NCI-H1092 treated with DMSO at 0.1 percent for 48 hours (cell line): ENCODE measurements around the gene TBKBP1.
"Not testable (repeated sequence)": the region's sequence is repeated elsewhere in the genome, so short reads cannot be mapped to it uniquely, and the experiment has no call there.

Experiments used
- DNase-seq: peaks from one replicate; lab custom pipeline; 2025; lab: John Stamatoyannopoulos, UW

TBKBP1 gene

DNA sequence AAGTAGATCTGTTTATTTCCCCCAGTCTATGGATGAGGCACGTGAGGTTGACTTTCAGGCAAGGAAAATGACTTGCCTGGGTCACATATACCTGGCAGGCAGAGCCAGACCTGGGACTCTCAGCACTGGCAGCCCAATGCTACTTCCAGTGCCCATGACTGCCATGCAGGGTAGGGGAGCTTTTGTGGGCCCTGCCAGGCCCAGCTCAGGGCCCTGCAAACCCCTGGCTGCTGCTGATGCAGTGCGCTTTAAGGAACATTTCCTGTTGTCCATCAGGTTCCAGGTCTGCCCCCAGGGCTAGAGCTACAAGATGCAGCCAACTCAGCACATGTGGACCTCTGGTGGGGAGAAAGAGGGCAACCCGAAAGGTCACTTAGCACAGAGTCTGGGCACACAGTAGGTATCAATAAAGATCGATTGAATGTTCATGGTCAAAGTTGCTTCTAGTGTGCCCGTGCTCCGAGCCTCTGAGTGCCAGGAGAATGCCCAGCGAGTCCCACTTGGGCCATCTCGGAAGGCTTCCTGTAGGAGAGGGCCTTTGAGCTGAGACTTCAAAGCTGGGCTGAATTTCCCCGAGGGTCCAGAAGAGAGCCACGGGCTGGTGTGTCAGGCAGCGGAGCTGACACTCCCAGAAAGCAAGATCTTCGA lies 38.6 kb downstream of the TBKBP1 start:
- DNase-seq, result no peak

DNA sequence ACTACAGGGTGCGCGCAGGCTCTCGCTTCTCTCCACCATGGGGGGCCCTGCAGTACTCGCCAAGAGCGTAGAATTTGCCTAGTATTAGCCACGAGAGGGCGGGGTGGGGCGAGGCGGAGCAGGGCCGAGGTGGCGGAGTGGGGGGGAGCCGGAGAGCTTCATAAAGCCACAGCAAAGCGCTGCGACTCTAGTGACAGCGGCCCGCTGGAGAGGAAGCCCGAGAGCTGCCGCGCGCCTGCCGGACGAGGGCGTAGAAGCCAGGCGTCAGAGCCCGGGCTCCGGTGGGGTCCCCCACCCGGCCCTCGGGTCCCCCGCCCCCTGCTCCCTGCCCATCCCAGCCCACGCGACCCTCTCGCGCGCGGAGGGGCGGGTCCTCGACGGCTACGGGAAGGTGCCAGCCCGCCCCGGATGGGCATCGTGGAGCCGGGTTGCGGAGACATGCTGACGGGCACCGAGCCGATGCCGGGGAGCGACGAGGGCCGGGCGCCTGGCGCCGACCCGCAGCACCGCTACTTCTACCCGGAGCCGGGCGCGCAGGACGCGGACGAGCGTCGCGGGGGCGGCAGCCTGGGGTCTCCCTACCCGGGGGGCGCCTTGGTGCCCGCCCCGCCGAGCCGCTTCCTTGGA lies 39.2 kb downstream of the TBKBP1 start, which contains the start of gene TBX21:
TSS of gene TBX21 (plus strand) at position 190 of the 627 bp plus-strand sequence. CDS start at position 409, 219 bp downstream.
- peak; percentile 39 for DNase-seq

GRCh38 chr17:47733674-47734410 lies 39.9 kb downstream of the TBKBP1 start:
- DNase-seq, result no peak

DNA sequence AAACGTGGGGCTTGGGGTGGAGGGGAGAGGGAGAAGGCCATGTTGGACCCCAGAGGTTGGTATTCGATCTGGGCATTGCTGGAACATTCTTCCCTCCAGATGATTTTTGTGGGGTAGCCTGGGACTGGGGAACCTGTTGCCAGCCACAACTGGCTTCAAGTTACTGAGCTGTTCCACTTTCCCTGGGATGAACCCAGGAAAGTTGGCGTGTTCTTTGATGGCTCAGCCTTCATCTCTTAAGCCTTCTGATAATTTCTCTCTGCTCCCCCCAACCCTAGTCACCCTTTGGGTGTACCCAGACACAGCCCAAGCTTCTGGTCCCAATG lies 41.1 kb downstream of the TBKBP1 start:
- no peak for DNase-seq

GRCh38 chr17:47735536-47736011 lies 41.6 kb downstream of the TBKBP1 start:
- DNase-seq, result no peak

DNA sequence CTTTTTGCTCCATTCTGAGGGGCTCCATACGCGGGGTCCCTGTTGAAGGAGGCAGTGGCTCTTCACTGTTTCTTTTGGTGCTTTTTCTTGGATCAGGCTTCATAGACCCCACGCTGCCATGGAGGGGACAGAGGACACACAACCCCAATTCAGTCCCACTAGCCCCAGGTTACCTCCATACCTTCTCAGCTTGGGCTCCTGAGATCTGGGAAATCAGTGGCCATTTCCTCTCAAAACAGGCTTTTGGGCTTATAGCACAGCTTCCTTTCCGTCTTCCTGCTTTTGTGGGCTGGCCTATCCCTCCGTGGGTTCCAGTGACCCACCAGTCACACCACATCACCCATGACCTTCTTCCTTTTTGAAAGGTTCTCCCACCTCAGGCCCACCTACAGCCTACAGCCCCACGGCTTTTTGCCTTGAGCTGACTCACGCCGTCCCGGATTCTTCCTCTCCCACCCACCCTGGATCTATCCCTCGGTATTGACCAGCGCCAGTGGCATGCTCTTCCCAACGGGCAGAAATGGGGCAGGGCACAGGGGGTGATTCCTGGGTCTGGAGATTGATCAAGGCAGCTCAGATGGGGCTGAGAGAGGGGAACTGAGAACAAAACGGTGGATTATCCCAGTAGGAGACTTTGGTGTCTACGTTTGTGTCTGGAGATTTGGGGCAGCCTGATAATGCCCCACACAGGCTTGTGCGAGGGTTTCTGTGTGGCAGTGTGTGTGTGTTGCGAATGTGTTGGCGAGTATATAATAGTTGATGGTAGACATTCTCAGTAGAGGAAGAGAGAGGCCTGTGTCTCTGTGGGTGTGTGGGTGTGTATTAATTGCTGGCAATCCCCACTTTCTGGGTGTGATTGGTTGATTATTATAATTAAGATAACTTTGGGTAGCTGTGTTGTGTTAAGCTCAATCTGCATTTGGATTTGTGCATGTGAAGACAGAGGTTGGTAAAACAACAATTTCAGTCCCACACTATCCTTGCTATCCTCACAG lies 42.8 kb downstream of the TBKBP1 start:
- no peak for DNase-seq

GRCh38 chr17:47738178-47738577 lies 44.2 kb downstream of the TBKBP1 start:
- no peak for DNase-seq

DNA sequence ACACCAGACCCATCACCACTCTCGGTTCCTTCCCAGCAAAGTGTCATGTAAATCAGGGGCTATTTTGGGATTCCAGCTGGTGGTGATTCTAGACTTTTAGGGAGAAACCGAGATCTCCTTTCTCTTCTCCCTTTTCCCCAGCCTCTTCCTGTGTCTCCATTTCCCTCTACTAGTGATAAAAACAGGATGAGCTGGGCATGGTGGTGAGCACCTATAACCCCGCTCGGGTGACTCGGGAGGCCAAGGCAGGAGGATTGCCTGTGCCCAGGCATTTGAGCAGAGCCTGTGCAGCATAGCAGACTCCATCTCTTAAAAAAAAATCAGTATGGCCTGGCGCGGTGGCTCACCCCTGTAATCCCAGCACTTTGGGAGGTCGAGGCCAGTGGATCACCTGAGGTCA lies 45.2 kb downstream of the TBKBP1 start:
- DNase-seq, result no peak

DNA sequence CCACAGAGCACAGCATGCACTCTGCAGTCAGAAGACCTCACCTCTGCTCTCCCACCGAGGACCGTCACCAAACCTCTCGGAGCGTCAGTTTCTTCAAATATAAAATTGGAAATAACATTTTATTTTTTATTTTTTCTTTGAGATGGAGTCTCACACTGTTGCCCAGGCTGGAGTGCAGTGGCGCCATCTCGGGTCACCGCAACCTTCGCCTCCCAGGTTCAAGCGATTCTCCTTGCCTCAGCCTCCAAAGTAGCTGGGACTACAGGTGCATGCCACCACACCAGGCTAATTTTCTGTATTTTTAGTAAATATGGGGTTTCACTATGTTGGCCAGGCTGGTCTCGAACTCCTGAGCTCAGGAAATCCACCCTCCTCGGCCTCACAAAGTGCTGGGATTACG lies 46.0 kb downstream of the TBKBP1 start:
- DNase-seq, result not testable (repeated sequence)

DNA sequence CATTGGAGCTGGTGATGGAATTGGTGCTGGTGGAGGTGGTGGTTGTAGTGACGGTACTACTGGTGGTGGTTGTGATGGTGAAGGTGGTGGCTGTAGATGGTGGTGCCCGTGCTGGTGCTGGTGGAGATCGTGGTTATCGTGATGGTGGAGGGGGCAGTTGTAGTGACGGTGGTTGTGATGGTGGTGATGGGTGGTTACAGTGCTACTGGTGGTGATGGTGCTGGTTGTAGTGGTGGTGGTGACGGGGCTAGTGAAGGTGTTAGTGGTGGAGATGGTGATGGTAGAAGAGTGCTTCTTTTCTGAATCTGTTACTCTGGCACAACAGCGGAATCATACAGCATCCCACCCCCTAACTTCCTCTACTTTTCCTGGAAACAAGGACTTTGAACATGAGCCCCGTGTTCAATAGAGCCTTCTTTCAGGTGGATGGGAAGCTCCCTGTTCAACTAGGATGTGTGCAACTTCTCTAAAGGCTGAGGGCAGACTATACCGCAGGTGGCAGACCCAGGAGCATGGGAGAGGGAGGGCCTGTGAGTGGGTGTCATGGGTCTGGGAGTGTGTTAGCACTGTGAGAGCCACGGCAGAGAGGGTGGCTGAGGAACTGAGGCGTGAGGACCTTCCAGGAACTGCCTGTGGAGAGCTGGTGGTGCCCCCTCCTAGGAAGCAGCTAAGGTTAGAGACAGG lies 47.3 kb downstream of the TBKBP1 start:
- no peak for DNase-seq

DNA sequence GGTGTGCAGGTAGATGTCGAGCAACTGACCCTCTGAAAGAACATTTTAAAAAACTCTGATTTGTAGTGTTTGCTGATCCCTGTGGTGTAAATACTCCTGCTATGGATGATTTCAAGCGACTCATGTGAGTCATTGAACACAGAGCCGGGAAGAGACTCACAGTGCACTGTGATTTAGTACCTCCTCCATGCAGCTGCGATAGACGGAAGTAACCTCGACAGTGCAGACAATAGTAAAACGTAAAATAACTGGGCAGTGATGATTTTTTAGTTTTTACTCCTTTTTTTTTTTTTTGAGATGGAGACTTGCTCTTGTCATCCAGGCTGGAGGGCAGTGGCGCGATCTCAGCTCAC lies 47.8 kb downstream of the TBKBP1 start:
- DNase-seq, result no peak

GRCh38 chr17:47742319-47743181 lies 48.6 kb downstream of the TBKBP1 start:
- peak; percentile 35 for DNase-seq

GRCh38 chr17:47744168-47745036 lies 50.4 kb downstream of the TBKBP1 start:
- no peak for DNase-seq

DNA sequence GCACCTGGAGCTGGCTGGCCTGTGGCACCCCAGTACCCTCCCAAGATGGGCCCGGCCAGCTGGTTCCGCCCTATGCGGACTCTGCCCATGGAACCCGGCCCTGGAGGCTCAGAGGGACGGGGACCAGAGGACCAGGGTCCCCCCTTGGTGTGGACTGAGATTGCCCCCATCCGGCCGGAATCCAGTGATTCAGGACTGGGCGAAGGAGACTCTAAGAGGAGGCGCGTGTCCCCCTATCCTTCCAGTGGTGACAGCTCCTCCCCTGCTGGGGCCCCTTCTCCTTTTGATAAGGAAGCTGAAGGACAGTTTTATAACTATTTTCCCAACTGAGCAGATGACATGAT lies 51.0 kb downstream of the TBKBP1 start:
- DNase-seq, result no peak

DNA sequence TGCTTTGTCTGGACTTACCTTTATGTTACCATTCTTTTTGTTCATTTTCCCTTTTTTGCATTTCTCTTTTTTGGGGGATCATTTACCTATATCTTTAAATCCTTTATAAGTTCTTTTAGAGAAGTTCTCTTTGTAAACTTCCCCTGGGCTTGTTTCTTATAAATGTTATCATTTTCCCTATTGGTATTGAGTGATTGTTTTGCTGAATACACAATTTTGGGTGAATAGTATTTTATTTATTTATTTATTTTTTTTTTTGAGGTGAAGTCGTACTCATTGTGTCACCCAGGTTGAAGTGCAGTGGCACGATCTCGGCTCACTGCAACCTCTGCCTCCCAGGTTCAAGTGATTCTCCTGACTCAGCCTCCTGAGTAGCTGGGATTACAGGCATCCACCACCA lies 57.5 kb downstream of the TBKBP1 start:
- no peak for DNase-seq

DNA sequence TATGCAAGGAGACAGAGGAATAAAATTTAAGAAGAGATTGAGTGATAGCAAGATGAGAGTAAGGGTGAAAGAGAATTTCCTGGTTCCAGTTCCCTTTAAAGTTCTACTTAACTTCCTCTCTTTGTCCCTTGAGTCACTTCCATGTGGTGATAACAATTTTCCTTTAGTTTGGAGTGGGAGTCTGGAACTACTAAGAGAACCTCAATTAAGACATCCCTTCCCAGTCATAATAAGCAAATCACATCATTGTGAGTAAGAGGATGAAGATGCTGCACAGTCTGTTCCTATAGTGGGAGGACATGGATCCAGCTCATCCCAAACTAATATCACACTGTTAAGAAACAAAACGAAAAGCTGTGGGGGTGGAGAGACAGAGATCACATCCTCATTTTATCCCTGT lies 63.4 kb downstream of the TBKBP1 start:
- DNase-seq, result no peak

DNA sequence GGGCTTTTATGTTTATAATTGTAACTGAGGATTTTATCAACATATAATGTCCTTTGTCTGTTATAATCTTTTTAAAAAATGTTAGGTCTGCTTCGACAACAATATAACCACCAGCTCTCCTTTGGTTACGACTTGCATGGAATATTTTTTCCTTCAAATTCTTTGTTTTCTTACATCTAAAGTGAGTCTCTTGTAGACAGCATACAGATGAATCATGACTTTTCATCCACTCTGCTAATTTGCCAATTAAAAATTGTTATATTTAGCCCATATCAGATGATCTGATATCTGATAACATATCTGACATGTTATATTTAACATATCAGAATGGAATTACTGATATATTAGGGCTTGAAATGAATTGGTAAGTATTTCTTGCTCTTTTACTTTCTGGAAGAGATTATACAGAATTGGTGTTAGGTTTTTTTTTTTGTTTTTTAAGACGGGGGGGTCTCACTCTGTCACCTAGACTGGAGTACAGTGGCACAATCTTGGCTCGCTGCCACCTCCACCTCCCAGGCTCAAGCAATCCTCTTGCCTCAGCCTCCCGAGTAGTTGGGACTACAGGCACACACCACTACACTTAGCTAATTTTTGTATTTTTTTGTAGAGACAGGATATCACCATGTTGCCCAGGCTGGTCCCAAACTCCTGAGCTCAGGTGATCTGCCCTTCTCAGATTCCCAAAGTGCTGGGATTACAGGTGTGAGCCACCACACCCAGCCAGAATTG lies 66.6 kb downstream of the TBKBP1 start:
- DNase-seq, result no peak
